Measurements from ENCODE around the gene CYP46A1.
"Not testable (repeated sequence)": the region's sequence is repeated elsewhere in the genome, so short reads cannot be mapped to it uniquely, and the experiment has no call there.

CYP46A1 gene

GRCh38 chr14:99658218-99658845 is 25.8 kb upstream of the CYP46A1 start:
- DNase-seq = no peak

DNA sequence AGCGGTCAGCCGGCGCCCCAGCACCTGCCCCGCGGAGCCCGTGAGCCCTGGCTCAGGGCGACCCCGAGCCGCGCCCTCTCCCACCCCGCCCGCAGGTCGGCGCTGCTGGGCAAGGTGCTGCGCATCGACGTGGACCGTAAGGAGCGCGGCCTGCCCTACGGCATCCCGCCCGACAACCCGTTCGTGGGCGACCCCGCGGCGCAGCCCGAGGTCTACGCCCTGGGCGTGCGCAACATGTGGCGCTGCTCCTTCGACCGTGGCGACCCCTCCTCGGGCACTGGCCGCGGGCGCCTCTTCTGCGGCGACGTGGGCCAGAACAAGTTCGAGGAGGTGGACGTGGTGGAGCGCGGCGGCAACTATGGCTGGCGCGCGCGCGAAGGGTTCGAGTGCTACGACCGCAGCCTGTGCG is 24.8 kb upstream of the CYP46A1 start:
- DNase-seq = no peak

- DNase-seq = no peak
Observed at GRCh38 chr14:99660006-99660566, 24.0 kb upstream of the CYP46A1 start.

- no peak for DNase-seq
Observed at GRCh38 chr14:99660794-99661193, 23.3 kb upstream of the CYP46A1 start.

DNA sequence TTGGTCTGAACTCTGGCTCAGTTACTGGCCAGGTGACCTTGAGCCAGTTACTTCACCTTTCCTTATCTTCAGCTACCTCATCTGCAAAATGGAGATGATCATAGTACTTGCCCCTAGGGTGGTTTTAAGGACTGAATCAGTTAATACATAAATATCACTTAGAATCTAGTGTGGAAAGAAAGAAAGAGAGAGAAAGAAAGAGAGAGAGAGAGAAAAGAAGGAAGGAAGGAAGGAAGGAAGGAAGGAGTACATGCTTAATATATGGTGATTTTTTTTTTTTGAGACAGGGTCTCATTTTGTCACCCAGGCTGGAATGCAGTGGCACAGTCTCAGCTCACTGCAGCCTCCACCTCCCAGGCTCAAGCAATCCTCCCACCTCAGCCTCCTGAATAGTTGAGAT is 22.9 kb upstream of the CYP46A1 start:
- not testable (repeated sequence) for DNase-seq

GRCh38 chr14:99662846-99663245 is 21.3 kb upstream of the CYP46A1 start:
- no peak for DNase-seq

- no peak for DNase-seq
Observed at GRCh38 chr14:99663386-99664057, 20.6 kb upstream of the CYP46A1 start.

DNA sequence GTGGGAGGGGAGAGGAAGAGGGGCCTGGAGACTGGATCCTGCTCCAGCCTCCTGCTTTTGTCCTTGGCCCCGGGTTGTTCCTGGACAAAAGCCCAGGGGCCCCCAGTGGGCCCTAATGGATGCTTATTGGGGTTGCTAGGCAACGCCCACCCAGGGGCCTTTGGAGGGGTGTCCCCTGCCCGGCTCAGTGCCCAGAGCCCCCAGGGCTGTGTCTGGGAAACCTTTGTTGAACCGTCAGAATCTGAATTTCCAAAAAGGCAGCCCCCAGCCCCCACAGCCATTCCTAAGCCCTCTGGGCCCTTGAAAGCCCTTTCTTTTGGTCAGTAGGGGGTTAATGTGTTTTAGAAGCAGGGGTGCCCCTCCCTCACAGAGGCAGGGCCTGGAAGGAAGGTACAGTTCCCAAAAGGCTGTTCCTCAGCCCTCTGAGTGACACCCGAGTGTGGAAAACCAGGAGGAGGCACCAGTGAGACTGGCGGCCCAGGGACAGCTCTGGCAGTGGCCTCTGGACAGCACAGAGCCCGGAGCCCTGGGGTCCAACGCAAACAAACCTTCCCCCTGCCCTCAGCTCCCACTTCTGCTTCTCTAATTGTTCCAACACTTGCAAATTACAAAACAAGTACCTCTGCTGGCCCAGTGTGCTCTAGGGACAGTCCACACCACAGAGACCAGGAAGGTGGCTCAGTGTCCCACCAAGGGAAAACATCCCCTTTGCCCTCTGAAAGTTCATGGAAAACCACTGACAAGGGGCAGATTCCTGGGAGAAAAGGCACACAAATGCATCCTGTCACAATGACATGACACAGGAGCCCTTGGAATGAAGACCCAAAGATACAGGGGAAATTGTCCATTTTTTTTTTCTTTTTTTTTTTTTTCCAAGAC is 19.8 kb upstream of the CYP46A1 start:
- DNase-seq = no peak

DNA sequence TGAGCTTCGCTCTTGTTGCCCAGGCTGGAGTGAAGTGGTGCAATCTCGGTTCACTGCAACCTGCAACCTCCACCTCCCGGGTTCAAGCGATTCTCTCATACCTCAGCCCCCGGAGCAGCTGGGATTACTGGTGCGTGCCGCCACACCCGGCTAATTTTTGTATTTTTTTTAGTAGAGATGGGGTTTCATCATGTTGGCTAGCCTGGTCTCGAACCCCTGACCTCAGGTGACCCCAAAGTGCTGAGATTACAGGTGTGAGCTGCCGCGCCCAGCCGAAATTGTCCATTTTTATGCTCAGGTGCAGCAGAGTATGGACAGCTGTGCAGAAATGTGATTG is 19.2 kb upstream of the CYP46A1 start:
- no peak for DNase-seq

DNA sequence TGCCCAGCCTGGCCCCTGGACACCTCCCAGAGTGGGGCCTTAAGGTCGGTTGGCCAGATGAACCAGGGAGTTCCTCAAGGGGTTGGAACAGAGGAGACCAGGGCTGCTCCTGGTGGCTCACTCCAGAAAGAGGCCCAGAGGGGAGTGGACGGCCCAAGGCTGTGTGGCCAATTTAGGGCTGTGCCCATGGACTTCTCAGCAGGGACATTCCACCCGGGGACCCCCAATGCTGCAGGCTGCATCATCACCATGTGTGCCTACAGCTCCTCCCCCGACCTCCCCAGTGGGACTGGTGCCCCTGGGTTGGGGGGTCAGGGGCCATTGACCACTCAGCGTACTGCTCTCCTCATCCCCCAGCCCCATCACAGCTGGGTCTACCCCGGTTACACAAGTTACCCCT is 17.6 kb upstream of the CYP46A1 start:
- DNase-seq = no peak

DNA sequence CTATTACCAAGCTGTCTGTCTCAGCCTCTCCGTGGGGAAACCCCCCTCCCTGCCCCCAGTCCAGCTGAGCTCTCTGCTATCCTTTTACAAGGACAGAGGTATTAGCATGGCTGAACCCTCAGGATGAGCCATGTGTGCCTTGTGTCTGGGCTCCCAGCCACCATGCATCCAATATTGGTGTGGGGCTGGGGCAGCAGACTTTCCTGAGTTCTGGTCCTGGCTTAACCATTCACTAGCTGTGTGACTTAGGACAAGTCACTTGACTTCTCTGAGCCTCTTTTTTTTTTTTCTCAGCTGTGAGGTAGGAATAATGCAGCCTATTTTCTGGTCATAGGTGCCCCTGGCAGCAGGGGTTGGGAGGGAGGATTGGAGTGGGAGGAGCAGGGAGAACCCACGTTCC is 17.1 kb upstream of the CYP46A1 start:
- DNase-seq = no peak

DNA sequence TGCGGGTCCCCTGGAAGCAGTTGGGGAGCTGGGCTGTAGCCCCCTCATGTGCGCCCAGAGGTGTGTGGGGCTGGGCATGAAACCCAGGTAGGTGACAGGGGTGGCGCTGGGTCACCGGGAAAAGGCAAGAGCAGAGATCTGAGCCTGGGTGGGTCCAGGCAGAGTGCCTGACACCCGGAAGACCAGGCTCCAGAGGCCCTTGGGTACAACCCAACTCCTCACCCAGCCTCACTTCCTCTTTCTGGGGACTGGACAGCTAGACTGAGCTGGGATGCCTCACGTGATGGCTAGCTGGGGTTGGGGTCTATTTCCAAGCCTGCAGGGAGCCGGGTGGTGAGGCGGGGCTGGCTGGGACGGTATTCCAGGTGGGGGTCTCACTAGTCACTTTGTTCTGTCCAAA is 16.3 kb upstream of the CYP46A1 start:
- peak; percentile 56 to 60 for DNase-seq

- no peak for DNase-seq
Observed at GRCh38 chr14:99668307-99669295, 15.5 kb upstream of the CYP46A1 start.

DNA sequence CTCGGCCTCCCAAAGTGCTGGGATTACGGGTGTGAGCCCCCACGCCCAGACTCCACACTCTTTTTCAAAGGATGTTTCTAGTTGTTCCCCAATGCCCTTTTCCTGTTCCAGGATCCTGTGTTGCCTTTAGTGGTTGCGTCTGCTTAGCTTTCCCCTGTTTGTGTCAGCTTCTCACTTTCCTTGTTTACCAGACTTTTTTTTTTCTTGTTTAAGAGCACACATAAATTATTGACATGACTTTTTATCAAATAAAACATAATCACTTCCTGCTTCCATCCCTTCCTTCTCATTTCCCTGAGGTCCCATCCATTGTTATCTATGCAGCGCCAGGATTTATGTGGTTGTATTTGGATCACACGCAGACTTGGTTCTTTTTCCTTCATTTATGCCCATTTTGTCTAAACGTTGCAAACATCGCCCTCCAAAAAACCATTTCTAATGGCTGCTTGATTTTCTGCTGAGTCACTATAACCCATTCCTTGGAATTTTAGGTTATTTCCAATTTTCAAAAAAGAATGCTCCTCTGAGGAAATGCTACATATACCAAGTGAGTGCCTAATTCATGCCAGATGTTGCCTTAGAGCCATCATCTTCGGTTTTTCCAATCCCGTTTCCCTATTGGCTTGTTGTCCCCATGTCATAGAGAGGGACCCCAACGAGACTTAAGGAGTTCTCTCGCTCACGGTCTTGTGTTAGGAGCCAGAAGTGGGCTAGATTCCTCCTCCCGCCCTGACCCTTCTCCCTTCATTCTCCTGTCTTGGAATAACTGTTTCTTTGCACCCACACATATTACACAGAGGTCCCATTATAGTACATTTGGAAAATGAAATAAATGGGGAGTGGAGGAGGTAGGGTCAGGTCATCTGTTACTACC is 13.5 kb upstream of the CYP46A1 start:
- no peak for DNase-seq

DNA sequence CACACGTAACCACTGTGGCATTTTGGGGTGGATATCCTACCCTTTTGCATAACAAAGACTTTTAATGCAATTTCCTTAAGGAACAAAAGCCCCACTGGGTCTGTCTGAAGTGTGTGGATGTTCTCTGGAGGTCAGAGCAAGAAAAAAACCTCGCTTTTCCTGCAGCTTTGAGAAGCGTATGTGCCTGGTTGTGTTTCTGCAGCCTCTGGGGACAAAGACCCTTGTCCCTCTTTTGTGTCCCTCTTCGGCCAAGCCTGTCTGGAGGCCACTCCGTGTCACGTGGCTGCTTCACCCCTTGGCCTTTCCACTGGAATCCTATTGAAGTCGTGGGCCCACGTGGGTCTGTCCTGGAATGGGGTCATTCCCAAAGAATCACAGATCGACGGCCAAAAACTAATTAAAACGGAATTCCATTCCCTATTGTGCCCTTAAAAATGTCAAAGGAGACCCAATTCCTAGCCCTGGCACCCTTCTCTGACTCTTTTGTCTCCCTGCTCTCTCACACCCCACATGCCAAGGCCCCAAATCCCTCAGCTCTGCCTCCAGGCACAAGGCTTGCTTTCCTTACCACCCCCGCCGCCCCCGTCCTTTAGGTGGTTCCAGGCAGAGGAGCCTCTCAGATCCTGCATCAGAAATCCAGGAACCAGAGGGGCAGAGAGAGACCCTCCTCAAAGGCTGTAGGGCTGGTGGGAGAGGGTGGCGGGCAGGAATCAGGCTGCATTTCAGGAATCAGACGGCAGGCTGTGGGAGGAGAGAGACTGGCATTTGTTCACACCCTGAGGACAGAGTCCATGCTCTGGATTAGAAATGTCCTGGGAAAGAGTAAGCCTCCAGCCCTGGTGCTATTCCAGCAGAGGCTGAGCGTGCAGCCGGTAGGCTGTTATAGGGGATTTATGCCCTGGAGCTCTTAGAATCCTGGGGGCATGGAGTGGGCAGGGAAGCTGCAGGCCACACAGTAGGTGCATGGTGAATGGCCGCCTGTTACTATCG is 12.6 kb upstream of the CYP46A1 start:
- DNase-seq = no peak

GRCh38 chr14:99672506-99673304 is 11.4 kb upstream of the CYP46A1 start:
- DNase-seq = peak; percentile 30

- no peak for DNase-seq
Observed at GRCh38 chr14:99673305-99674063, 10.6 kb upstream of the CYP46A1 start.

- no peak for DNase-seq
Observed at GRCh38 chr14:99674064-99674650, 9.9 kb upstream of the CYP46A1 start.
